ENCODE data around the gene IL13RA2.

DNA sequence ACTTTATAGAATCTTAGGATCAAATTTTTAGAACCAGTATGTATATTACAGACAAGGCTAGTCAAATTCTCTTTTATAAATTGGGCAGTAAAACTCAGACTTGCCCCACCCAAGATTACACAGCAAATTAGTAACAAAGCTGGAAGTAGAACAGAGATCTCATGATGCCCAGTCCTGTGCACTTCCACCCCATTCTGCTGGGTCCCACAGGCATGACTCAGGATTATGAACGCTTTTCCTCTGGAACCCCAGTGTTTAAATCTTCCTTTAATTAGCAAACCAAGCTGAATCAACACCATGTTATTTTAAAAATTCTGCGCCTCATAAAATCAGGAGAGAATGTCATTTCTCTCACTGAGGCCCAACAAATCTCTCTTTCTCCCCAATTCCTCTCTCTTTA lies 1.5 kb upstream of the IL13RA2 start:
- TF ChIP-seq POLR2A (IDR thresholded peaks at IDR 0.05) (no peak), CTCF (IDR thresholded peaks at IDR 0.05) (no peak)
